LNCaP clone FGC (cell line): ENCODE data around the gene HAPLN1.

Experiments used
- DNase-seq: peaks from one replicate; pipeline ENCODE4 v3.0.0-alpha.2; 2011; ENCODE audit warnings: low read depth
- H3K4me3 ChIP-seq: 2 replicates; pipeline ENCODE4 v1.5.1; 2011; ENCODE audit warnings: mild to moderate bottlenecking, low read depth, low read length, control low read depth
- CTCF ChIP-seq: IDR thresholded peaks from 2 replicates; pipeline ENCODE4 v1.5.1; 2012; ENCODE audit warnings: mild to moderate bottlenecking; ENCODE audit not compliant: control insufficient read depth, insufficient read depth; ENCODE audit errors: extremely low read depth

HAPLN1 gene

GRCh38 chr5:83672646-83673045 is 48.0 kb downstream of the HAPLN1 start:
- TF ChIP-seq CTCF = no peak
- no peak overlapping the region for H3K4me3 ChIP-seq
- DNase-seq = no peak

- DNase-seq = no peak
- TF ChIP-seq CTCF = no peak
- H3K4me3 ChIP-seq = no peak overlapping the region
Observed at GRCh38 chr5:83672158-83672557, 48.5 kb downstream of the HAPLN1 start.

GRCh38 chr5:83665631-83666030 is 55.0 kb downstream of the HAPLN1 start:
- H3K4me3 ChIP-seq = no peak overlapping the region
- no peak for DNase-seq
- TF ChIP-seq CTCF = no peak

- no peak overlapping the region for H3K4me3 ChIP-seq
- TF ChIP-seq CTCF = no peak
- no peak for DNase-seq
Observed at GRCh38 chr5:83662558-83662957, 58.1 kb downstream of the HAPLN1 start.

GRCh38 chr5:83657807-83658525 is 62.7 kb downstream of the HAPLN1 start:
- H3K4me3 ChIP-seq = no peak overlapping the region
- no peak for TF ChIP-seq CTCF
- no peak for DNase-seq

GRCh38 chr5:83654427-83654994 is 66.1 kb downstream of the HAPLN1 start:
- DNase-seq = no peak
- TF ChIP-seq CTCF = no peak

GRCh38 chr5:83653669-83654068 is 67.0 kb downstream of the HAPLN1 start:
- no peak overlapping the region for H3K4me3 ChIP-seq
- no peak for TF ChIP-seq CTCF
- no peak for DNase-seq

More at GRCh38 chr5:83654427-83654994, 66.1 kb downstream of the HAPLN1 start:
- H3K4me3 ChIP-seq = no peak overlapping the region
